ENCODE data around the gene DOC2A.
"Not testable (repeated sequence)": the region's sequence is repeated elsewhere in the genome, so short reads cannot be mapped to it uniquely, and the experiment has no call there.

The DOC2A gene

DNA sequence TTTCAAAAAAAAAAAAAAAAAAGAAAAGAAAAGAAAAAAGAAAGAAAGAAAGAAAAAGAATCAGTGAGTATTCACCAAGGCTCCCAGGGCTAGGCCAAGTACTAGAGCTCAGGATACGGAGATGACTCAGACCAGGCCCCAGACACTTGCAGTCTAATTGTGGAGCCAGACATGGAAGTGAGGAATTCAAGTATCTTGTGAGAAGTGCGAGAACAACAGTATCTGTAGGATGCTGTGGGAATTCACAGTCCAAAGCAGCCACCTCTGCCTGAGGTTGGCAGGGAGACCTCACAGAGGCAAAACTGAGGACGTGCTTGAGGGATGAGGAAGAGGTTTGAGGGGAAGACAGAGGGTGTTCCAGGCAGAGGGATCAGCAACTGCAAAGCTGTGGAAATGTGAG, 40.7 kb upstream of the DOC2A start:
- H3K4me3 ChIP-seq (ENCODE audit: low read depth, low read length), result no peak overlapping the region

DNA sequence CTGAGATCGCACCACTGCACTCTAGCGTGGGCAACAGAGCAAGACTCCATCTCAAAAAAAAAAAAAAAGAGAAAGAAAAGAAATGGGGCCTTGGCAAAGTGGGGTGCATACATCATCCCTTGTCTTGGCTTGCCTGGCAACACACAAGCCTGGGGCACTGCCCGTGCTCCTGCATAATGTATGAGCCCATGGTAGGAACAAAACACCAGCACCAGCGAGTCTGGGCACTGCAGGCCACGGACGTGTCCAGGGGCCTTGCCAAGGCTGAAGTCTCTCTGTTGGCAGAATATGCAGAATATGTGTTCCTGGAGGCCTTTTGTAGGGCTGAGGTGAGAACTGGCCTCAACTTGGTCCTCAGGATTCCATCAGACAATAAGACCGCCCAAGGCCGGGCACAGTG, 39.0 kb upstream of the DOC2A start:
- no peak overlapping the region for H3K4me3 ChIP-seq (ENCODE audit: low read depth, low read length)
- TF ChIP-seq, protein P1, sequence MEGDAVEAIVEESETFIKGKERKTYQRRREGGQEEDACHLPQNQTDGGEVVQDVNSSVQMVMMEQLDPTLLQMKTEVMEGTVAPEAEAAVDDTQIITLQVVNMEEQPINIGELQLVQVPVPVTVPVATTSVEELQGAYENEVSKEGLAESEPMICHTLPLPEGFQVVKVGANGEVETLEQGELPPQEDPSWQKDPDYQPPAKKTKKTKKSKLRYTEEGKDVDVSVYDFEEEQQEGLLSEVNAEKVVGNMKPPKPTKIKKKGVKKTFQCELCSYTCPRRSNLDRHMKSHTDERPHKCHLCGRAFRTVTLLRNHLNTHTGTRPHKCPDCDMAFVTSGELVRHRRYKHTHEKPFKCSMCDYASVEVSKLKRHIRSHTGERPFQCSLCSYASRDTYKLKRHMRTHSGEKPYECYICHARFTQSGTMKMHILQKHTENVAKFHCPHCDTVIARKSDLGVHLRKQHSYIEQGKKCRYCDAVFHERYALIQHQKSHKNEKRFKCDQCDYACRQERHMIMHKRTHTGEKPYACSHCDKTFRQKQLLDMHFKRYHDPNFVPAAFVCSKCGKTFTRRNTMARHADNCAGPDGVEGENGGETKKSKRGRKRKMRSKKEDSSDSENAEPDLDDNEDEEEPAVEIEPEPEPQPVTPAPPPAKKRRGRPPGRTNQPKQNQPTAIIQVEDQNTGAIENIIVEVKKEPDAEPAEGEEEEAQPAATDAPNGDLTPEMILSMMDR (IDR thresholded peaks at IDR 0.05; ENCODE audit: low read depth, low read length), result no peak

More for the DNA sequence above, 40.7 kb upstream of the DOC2A start:
- TF ChIP-seq, protein P1 (IDR thresholded peaks at IDR 0.05; ENCODE audit: low read depth, low read length), result no peak

DNA sequence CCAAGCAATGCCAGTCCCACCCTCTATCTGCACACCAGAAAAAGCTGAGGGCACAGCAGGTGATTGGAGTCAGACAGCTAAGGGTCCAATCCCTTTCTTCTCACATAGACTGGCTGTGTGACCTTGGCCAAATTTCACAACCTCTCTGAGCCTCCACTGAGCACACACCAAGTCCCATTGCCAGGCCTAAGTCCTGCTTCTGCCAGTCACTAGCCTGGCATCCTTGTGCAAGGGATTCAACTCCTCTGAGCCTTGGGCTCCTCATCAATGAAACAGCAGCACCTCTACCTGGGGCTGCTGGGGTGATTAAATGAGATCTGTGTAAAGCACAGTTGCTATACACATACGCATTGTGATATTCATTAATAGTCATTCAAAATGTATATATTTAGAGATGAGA, 35.8 kb upstream of the DOC2A start:
- TF ChIP-seq, protein P1 (IDR thresholded peaks at IDR 0.05; ENCODE audit: low read depth, low read length), result no peak
- no peak overlapping the region for H3K4me3 ChIP-seq (ENCODE audit: low read depth, low read length)

DNA sequence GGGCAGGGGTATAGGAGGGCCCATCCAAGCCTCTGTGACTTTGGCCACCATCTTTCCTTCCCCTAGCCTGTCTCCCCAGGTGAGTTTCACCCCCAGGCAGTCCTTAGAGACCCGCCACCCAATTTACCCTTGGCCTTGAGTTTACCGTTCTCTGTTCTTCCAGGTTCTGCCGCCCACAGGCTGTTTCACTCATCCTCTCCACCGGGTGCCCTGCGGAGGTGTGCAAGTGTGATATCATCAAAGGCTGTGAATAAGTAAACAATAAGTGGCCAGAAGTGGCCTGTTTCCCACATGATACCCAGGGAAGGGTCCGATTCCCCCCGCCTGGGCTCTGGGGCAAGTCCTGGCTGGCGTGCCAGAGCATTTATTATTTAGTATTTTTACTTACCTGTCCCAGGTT, 35.4 kb upstream of the DOC2A start:
- TF ChIP-seq, protein P1 (IDR thresholded peaks at IDR 0.05; ENCODE audit: low read depth, low read length), result no peak
- no peak overlapping the region for H3K4me3 ChIP-seq (ENCODE audit: low read depth, low read length)

DNA sequence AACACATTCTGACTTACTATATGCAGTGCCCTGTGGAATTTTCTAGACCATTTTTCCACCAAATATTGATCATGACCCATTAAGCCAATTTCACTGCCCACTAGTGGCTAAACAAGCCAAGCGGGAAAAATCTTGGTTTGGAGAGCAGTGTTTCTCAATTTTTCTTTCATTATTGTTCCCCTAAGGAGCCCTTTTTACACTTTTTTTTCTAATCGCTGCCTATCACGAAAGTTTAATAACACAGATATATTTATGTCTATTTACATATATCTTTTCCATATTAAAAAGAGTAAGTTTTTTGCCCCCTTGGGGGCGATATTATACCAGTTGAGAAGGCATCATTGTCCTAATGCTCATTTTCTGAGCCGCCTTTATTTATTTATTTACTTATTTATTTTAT, 31.0 kb upstream of the DOC2A start:
- TF ChIP-seq, protein P1 (IDR thresholded peaks at IDR 0.05; ENCODE audit: low read depth, low read length), result peak; percentile 23; the same call in 1 of the 2 replicates
- H3K4me3 ChIP-seq (ENCODE audit: low read depth, low read length), result no peak overlapping the region

DNA sequence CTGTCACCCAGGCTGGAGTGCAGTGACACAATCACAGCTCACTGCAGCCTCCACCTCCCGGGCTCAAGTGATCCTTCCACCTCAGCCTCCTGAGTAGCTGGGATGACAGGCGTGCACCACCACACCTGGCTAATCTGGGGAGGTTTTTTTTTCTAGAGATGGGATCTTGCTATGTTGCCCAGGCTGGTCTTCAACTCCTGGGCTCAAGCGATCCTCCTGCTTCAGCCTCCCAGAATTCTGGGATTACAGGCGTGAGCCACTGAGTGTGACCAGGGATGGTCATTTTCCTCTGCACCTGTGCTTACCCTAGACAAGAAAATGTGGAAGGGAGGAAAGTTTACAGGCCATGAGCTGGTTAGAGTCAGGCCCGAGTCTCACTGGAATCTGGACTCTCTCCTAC, 29.9 kb upstream of the DOC2A start:
- not testable (repeated sequence) for H3K4me3 ChIP-seq (ENCODE audit: low read depth, low read length)

DNA sequence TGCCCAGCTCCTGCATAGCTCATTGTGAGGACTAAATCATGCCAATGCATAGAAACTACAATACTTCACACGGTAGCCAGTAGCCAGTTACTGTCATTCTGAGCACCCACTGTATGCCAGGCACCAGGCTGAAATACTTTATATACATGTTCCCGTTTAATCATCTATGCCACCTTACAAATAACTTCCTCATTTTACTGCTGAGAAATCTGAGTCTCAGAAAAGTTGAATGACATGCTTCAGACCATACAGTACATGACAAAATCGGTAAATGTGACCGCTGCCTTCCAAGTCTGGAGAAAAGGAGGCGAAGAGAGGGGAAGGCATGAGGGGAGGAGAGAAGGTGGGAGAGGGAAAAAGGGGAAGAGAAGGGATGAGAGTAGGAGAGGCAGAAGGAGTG, 29.4 kb upstream of the DOC2A start:
- no peak overlapping the region for H3K4me3 ChIP-seq (ENCODE audit: low read depth, low read length)
- TF ChIP-seq, protein P1 (IDR thresholded peaks at IDR 0.05; ENCODE audit: low read depth, low read length), result no peak

DNA sequence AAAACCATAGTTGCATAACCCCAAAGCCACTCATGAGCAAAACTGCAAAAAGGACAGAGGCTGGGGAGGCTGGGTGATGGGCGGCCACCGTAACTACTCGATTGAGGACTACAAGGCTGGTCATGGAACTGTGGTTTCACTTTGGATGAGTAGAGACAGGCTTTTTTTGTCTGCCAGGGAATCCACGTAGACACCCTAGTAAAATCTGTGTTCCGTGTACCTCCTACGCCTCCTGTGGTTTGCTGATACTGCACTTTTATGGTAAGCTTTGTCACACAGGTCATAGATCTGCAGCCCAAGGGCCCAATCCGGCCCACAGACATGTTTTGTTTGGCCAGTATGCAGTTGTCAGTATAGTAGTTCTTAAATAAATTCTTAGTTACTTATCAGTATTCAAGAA, 22.4 kb upstream of the DOC2A start:
- TF ChIP-seq, protein P1 (IDR thresholded peaks at IDR 0.05; ENCODE audit: low read depth, low read length), result no peak

More for the DNA sequence above, 22.4 kb upstream of the DOC2A start:
- no peak overlapping the region for H3K4me3 ChIP-seq (ENCODE audit: low read depth, low read length)
